Activated naive CD4-positive, alpha-beta T cell (primary cell): Measurements from ENCODE around the gene FAHD2B.
"Not testable (repeated sequence)": the region's sequence is repeated elsewhere in the genome, so short reads cannot be mapped to it uniquely, and the experiment has no call there.

ENCODE experiments used
- DNase-seq, 4 experiments: peaks; one replicate each; lab custom pipeline; 2025; lab: John Stamatoyannopoulos, UW

FAHD2B gene

DNA sequence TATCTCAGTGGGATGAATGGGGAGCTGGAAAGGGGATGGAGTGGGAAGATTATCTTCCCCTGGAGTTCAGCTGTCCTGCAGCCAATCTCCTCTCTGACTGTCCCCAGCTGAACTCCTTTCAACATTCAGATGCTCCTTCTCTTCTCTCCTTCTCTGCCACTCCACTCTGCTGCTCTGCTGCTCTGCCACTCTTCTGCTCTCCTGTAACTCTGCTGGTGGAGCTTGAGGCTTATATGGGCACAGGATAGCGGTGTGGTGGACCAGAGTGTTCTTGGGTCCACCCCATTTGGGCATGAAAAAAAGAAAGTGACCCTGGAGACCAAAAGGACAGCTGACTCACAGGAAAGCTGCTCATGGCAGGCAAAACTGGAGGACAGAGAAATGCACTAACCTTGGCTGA, 26.6 kb downstream of the FAHD2B start:
- DNase-seq = no peak

DNA sequence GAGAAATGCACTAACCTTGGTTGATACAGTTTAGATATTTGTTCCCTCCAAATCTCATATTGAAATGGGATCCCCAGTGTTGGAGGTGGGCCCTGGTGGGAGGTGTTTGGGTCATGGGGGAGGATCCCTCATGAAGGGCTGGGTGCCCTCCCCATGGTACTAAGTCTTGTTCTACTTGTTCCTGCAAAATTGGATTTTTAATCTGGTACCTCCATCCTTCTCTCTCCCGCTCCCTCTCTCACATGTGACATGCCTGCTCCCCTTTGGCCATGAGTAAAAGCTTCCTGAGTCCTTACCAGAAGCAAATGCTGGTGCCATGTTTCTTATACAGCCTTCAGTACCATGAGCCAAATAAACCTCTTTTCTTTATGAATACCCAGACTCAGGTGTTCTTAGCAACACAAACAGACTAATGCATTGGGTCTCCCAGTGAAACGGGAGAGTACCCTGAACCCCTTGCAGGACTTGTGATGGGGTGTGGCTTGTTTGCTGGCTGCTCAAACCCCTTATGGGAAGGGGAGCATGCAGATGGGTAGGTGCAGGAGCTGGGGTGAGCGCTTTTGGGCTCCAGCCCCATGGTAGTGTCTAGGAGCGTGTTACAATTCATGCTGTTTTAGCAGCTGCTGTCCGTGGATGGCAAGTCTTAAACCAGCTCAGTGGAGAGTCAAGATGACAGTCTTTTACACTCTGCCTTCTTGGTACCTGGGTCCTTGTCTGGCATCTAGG, 27.2 kb downstream of the FAHD2B start:
- DNase-seq = no peak

DNA sequence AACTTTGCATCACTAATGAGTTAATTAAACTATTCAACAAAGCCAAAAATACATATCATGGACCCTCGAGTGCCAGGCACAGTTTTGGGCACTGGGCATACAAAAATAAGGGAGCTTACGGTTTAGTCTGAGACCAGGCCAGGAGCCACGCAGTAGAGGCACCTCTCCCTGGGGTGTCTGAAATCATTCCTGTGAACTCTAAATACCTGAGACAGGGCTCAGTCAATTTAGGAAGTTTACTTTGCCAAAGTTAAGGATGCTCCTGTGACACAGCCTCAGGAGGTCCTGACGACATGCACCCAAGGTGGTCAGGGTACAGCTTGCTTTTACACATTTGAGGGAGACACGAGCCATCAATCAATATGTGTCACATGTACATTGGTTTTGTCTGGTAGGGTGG, 28.7 kb downstream of the FAHD2B start:
- not testable (repeated sequence) for DNase-seq

DNA sequence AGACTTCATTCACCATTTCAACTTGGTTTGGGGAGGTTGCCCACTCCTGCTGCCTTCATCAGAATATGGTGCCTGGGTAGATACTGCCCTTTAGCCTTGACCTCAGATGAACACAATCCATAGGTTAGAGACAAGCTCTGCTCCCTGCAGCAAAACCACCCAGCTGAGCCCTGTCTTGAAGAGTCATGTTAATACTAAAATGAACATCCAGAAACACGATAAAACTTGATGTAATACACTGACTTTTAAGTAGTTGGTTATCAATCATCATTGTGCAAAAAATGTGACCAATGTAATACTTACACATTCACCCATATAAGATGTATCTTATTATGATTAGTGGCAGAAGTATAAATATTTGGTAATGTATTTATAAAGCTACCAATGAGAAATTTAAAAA, 32.7 kb downstream of the FAHD2B start:
- DNase-seq = not testable (repeated sequence)

GRCh38 chr2:97059782-97060181, 34.9 kb downstream of the FAHD2B start:
- not testable (repeated sequence) for DNase-seq

DNA sequence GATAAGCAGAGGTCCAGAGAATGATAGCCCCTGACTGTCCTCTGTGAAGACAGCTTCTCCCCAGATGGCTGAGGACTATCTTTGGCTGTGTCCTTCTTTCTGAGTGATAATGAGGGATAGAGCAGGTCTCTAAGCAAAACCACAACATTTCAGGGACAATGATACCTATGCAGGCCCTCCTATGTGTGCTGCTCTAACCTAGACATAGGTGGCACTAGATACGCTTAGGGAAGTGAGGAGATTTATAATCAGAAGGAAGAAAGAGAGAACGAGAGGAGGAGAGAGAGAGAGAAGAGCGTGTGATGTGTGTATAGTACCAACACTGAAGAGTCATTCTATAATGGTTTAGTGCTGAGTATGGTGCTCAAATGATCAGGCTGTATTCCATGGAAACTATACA, 38.5 kb downstream of the FAHD2B start:
- DNase-seq = not testable (repeated sequence)

DNA sequence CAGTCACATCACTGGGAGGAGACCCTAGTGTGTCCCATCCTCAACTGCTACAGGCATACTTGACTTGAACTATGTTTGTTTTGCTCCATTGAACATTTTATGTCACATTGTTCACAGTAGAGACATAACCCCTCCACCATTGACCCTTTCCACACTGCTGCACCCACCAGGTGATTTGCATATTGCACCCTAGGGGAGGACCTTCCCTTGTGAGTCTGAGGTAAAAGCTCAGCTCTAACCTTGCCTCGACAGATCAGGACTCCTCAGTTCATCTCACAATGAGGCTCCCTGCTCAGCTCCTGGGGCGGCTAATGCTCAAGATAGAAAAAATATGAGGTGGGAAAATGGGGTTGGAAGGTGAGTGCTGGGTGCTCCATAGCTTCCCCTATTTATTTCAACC, 44.6 kb downstream of the FAHD2B start:
- not testable (repeated sequence) for DNase-seq

DNA sequence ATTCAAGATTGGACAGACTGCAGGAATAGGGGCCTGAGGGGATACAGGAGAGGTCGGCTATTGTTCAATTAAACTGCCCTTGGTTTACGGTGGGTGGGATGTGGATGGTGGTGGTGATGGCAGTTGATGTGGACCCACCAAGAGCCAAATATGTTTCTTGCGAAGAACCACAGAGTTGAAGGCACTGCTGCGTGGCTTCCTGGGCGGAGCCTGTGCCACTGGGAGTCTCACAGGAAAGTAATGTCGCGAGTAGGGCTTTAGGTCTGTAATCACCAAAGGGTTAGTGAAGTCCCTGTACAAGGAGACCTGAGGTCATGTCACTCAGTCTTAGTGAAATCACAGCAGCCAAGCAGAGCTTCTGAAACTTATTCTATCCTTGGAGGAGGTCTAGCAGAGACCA, 46.2 kb downstream of the FAHD2B start:
- DNase-seq = not testable (repeated sequence)

- not testable (repeated sequence) for DNase-seq
Observed at GRCh38 chr2:97046676-97047075, 48.0 kb downstream of the FAHD2B start.

DNA sequence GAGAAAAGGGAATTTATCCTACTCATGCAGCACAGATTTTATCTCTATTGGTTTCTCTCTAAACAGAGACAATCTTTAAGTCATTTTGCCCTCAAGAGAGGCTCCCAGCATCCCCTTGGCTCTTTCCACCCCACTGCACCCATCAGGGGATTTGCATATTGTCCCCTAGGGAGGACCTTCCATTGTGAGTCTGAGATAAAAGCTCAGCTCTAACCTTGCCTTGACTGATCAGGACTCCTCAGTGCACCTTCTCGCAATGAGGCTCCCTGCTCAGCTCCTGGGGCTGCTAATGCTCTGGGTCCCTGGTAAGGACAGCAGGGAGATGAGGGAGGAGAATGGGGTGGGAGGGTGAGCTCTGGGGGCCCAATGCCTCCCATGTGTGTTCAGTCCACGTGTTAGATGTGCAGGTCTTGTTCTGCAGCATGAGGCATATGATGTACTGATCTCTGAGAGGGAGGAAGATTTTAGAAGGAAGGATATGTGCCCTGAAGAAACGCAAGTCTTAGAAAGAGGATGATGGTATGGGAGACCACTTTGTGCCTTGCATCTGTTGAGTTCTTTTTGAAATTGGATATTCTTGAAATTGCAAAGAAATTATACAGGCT, 48.7 kb downstream of the FAHD2B start:
- not testable (repeated sequence) for DNase-seq
